Measurements from ENCODE around the gene DLG2. TPM values are rescaled to one million over a fixed set of nuclear protein-coding genes. Genes with fewer than 3 reads are reported as not detected.

DLG2 gene
- total RNA-seq, 2 experiments from 2014 or later, result 6.9 to 8.2 TPM

GRCh38 chr11:83864412-83865057 is 1762.6 kb downstream of the DLG2 start:
- CTCF ChIA-PET (ENCODE audit: unreplicated experiment), result no interaction called here
- no peak overlapping the region for H3K4me3 ChIP-seq (ENCODE audit: low read depth, low read length, poor library complexity, severe bottlenecking)
- no peak overlapping the region for H3K27ac ChIP-seq (ENCODE audit: low read depth, low read length, poor library complexity, severe bottlenecking)
- BruUV-seq (replicated peaks), result no TSS peak
- H4K20me1 ChIP-seq (ENCODE audit: insufficient read depth, low read length), result no peaks in the 10 kb centered on the region
- no peaks in the 10 kb centered on the region for H3K9me3 ChIP-seq (ENCODE audit: low read length)
- no peaks in the 10 kb centered on the region for H3K4me1 ChIP-seq (ENCODE audit: insufficient read depth, low read length, poor library complexity, severe bottlenecking)
- no peaks in the 10 kb centered on the region for H3K79me2 ChIP-seq (ENCODE audit: insufficient read depth, low read depth, low read length)
- H3K36me3 ChIP-seq (ENCODE audit: insufficient read depth, low read length), result no peaks in the 10 kb centered on the region
- no peak overlapping the region for H2AFZ ChIP-seq (ENCODE audit: low read length)
- no peak for TF ChIP-seq EZH2phosphoT487 (IDR thresholded peaks at IDR 0.05; ENCODE audit: borderline replicate concordance, low read depth, low read length)
- TF ChIP-seq, protein P1, sequence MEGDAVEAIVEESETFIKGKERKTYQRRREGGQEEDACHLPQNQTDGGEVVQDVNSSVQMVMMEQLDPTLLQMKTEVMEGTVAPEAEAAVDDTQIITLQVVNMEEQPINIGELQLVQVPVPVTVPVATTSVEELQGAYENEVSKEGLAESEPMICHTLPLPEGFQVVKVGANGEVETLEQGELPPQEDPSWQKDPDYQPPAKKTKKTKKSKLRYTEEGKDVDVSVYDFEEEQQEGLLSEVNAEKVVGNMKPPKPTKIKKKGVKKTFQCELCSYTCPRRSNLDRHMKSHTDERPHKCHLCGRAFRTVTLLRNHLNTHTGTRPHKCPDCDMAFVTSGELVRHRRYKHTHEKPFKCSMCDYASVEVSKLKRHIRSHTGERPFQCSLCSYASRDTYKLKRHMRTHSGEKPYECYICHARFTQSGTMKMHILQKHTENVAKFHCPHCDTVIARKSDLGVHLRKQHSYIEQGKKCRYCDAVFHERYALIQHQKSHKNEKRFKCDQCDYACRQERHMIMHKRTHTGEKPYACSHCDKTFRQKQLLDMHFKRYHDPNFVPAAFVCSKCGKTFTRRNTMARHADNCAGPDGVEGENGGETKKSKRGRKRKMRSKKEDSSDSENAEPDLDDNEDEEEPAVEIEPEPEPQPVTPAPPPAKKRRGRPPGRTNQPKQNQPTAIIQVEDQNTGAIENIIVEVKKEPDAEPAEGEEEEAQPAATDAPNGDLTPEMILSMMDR (conservative IDR thresholded peaks at IDR 0.05; ENCODE audit: low read length), result no peak
- intact Hi-C loops (cut with micrococcal nuclease; ENCODE audit: unreplicated experiment), result no loop called here
- H3K4me2 ChIP-seq (ENCODE audit: low read length), result no peak overlapping the region
- H3K9me2 ChIP-seq (ENCODE audit: insufficient read depth, low read length), result no peaks in the 10 kb centered on the region
- POLR2A ChIA-PET, result no interaction called here
- DNase-seq (ENCODE audit: low spot score), result no peak

DNA sequence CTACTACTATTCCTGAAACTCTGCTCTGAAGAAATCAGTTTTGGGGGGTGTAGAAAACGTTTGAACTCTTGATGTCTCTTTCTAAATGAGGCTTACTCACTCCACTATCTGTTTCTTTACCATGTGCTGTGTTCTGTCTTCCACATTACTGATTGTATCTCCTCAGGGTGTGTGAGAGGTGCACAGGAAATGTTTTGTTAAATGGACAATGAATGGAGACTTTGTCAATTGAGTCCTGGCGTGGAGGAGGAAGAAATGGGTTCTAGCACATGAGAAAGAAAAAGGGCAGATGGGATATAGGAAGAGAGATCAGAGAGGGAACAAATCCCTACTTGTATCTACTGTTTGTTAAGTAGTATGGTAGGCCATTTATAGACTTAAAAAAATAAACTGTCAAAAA is 1763.9 kb downstream of the DLG2 start:
- H3K36me3 ChIP-seq (ENCODE audit: insufficient read depth, low read length), result no peaks in the 10 kb centered on the region
- no peaks in the 10 kb centered on the region for H3K79me2 ChIP-seq (ENCODE audit: insufficient read depth, low read depth, low read length)
- ChIA-PET POLR2A (no interaction called here), CTCF (ENCODE audit: unreplicated experiment) (no interaction called here)
- TF ChIP-seq, protein P1 (conservative IDR thresholded peaks at IDR 0.05; ENCODE audit: low read length), result no peak
- TF ChIP-seq EZH2phosphoT487 (IDR thresholded peaks at IDR 0.05; ENCODE audit: borderline replicate concordance, low read depth, low read length), result no peak
- H3K4me1 ChIP-seq (ENCODE audit: insufficient read depth, low read length, poor library complexity, severe bottlenecking), result no peaks in the 10 kb centered on the region
- H3K9me2 ChIP-seq (ENCODE audit: insufficient read depth, low read length), result no peaks in the 10 kb centered on the region
- BruUV-seq (replicated peaks), result no TSS peak
- H3K4me2 ChIP-seq (ENCODE audit: low read length), result no peak overlapping the region
- no peak overlapping the region for H3K27ac ChIP-seq (ENCODE audit: low read depth, low read length, poor library complexity, severe bottlenecking)
- H4K20me1 ChIP-seq (ENCODE audit: insufficient read depth, low read length), result no peaks in the 10 kb centered on the region
- no peaks in the 10 kb centered on the region for H3K9me3 ChIP-seq (ENCODE audit: low read length)
- no peak overlapping the region for H2AFZ ChIP-seq (ENCODE audit: low read length)
- intact Hi-C loops (cut with micrococcal nuclease; ENCODE audit: unreplicated experiment), result no loop called here
- H3K4me3 ChIP-seq (ENCODE audit: low read depth, low read length, poor library complexity, severe bottlenecking), result no peak overlapping the region
- no peak for DNase-seq (ENCODE audit: low spot score)

GRCh38 chr11:83862691-83863090 is 1764.5 kb downstream of the DLG2 start:
- CTCF ChIA-PET (ENCODE audit: unreplicated experiment), result no interaction called here
- no peaks in the 10 kb centered on the region for H3K9me2 ChIP-seq (ENCODE audit: insufficient read depth, low read length)
- intact Hi-C loops (cut with micrococcal nuclease; ENCODE audit: unreplicated experiment), result no loop called here
- H3K9me3 ChIP-seq (ENCODE audit: low read length), result no peaks in the 10 kb centered on the region
- H2AFZ ChIP-seq (ENCODE audit: low read length), result no peak overlapping the region
- H3K27ac ChIP-seq (ENCODE audit: low read depth, low read length, poor library complexity, severe bottlenecking), result no peak overlapping the region
- DNase-seq (ENCODE audit: low spot score), result no peak
- no peak overlapping the region for H3K4me3 ChIP-seq (ENCODE audit: low read depth, low read length, poor library complexity, severe bottlenecking)
- POLR2A ChIA-PET, result no interaction called here
- H4K20me1 ChIP-seq (ENCODE audit: insufficient read depth, low read length), result no peaks in the 10 kb centered on the region
- H3K36me3 ChIP-seq (ENCODE audit: insufficient read depth, low read length), result no peaks in the 10 kb centered on the region
- H3K79me2 ChIP-seq (ENCODE audit: insufficient read depth, low read depth, low read length), result no peaks in the 10 kb centered on the region
- no peak for TF ChIP-seq EZH2phosphoT487 (IDR thresholded peaks at IDR 0.05; ENCODE audit: borderline replicate concordance, low read depth, low read length)
- TF ChIP-seq, protein P1 (conservative IDR thresholded peaks at IDR 0.05; ENCODE audit: low read length), result no peak
- no TSS peak for BruUV-seq (replicated peaks)
- no peaks in the 10 kb centered on the region for H3K4me1 ChIP-seq (ENCODE audit: insufficient read depth, low read length, poor library complexity, severe bottlenecking)
- no peak overlapping the region for H3K4me2 ChIP-seq (ENCODE audit: low read length)
